Lower lobe of right lung (tissue), 2 donors: ENCODE measurements around the gene SANBR. TPM values are rescaled to one million over a fixed set of nuclear protein-coding genes. Genes with fewer than 3 reads are reported as not detected.
A peak's percentile ranks its signal among the peaks of the same experiment; 100 is the strongest.

ENCODE experiments used
- ATAC-seq, 2 donors: fragments of 200-7000 bp; cut with Tn5 transposase; one replicate each; pipeline ENCODE4 v1.9.1; 2020 to 2022; ENCODE audit warnings: mild to moderate bottlenecking in 2 of 2, moderate library complexity in 2 of 2
- DNase-seq: peaks from one replicate; pipeline ENCODE4 v3.0.0-alpha.2; 2020
- H3K27ac ChIP-seq: fragments of 200-600 bp; one replicate; pipeline ENCODE4 v1.8.0; 2022
- H3K27me3 ChIP-seq: fragments of 200-600 bp; one replicate; pipeline ENCODE4 v1.8.0; 2022; ENCODE audit warnings: low read depth
- H3K36me3 ChIP-seq: fragments of 200-600 bp; one replicate; pipeline ENCODE4 v1.8.0; 2022; ENCODE audit warnings: mild to moderate bottlenecking
- H3K4me1 ChIP-seq: fragments of 200-600 bp; one replicate; pipeline ENCODE4 v1.8.0; 2022
- H3K4me3 ChIP-seq: fragments of 200-600 bp; one replicate; pipeline ENCODE4 v1.8.0; 2022; ENCODE audit warnings: mild to moderate bottlenecking
- H3K9me3 ChIP-seq: fragments of 200-600 bp; one replicate; pipeline ENCODE4 v1.8.0; 2022
- CTCF ChIP-seq: fragments of 200-600 bp; IDR thresholded peaks from one replicate; pipeline ENCODE4 v1.8.0; 2022; ENCODE audit warnings: antibody characterized with exemption, mild to moderate bottlenecking
- intact Hi-C: fragments of 100-400 bp; cut with DNase I; formaldehyde crosslinking; loops from one replicate; pipeline ENCODE4 v1.11.0; 2022
- total RNA-seq: library from RNA; stranded (reverse); fragmentation: NEBNext Ultra II Directional; extraction: Animal tissue kit (Norgen Biotek cat#: 25700); gene quantifications from one replicate; pipeline ENCODE4 v1.2.1, GENCODE V29; 2021
- donor health status: DM: no; HTN: yes; CAD: no; lungs with severe emphysema.

The SANBR gene
- total RNA-seq, 1 donor from 2014 or later = 13.8 TPM

- peaks cover 8% of the 10 kb centered on the region for H3K36me3 ChIP-seq
- H3K27ac ChIP-seq = no peak overlapping the region
- no peak for ATAC-seq
- TF ChIP-seq CTCF = no peak
- intact Hi-C loops = no loop called here
- H3K4me3 ChIP-seq = no peak overlapping the region
- peaks cover 24% of the 10 kb centered on the region for H3K4me1 ChIP-seq
- DNase-seq = no peak
- no peaks in the 10 kb centered on the region for H3K27me3 ChIP-seq
- H3K9me3 ChIP-seq = no peaks in the 10 kb centered on the region
These were observed 22.9 kb upstream of the SANBR start for GRCh38 chr2:61042807-61043206.

GRCh38 chr2:61044636-61045035 lies 21.0 kb upstream of the SANBR start:
- intact Hi-C loops = no loop called here
- peak in 1 of 2 donors; percentile 19 for ATAC-seq
- H3K9me3 ChIP-seq = no peaks in the 10 kb centered on the region

GRCh38 chr2:61045226-61045625 lies 20.4 kb upstream of the SANBR start:
- Histone ChIP-seq H3K36me3 (peaks cover 32% of the 10 kb centered on the region), H3K4me1 (peaks cover 24% of the 10 kb centered on the region), H3K9me3 (no peaks in the 10 kb centered on the region), H3K27me3 (no peaks in the 10 kb centered on the region), H3K27ac (peak overlapping the region; percentile 24), H3K4me3 (no peak overlapping the region)
- ATAC-seq (no peak), DNase-seq (no peak)
- intact Hi-C loops = no loop called here
- no peak for TF ChIP-seq CTCF

More at GRCh38 chr2:61044636-61045035, 21.0 kb upstream of the SANBR start:
- Histone ChIP-seq H3K27ac (no peak overlapping the region), H3K4me3 (no peak overlapping the region), H3K27me3 (no peaks in the 10 kb centered on the region), H3K4me1 (peaks cover 24% of the 10 kb centered on the region), H3K36me3 (peaks cover 26% of the 10 kb centered on the region)
- TF ChIP-seq CTCF = no peak
- no peak for DNase-seq

GRCh38 chr2:61045999-61046398 lies 19.7 kb upstream of the SANBR start:
- DNase-seq (no peak), ATAC-seq (peak in 1 of 2 donors; percentile 69)
- no peak overlapping the region for H3K27ac ChIP-seq
- no peaks in the 10 kb centered on the region for H3K9me3 ChIP-seq
- peaks cover 40% of the 10 kb centered on the region for H3K36me3 ChIP-seq
- no peak for TF ChIP-seq CTCF
- H3K27me3 ChIP-seq = no peaks in the 10 kb centered on the region
- H3K4me3 ChIP-seq = no peak overlapping the region
- peaks cover 24% of the 10 kb centered on the region for H3K4me1 ChIP-seq
- intact Hi-C loops = no loop called here

GRCh38 chr2:61055557-61055956 lies 10.1 kb upstream of the SANBR start:
- Histone ChIP-seq H3K9me3 (no peaks in the 10 kb centered on the region), H3K36me3 (peaks cover 42% of the 10 kb centered on the region), H3K4me3 (no peak overlapping the region), H3K4me1 (no peaks in the 10 kb centered on the region), H3K27me3 (no peaks in the 10 kb centered on the region), H3K27ac (no peak overlapping the region)
- TF ChIP-seq CTCF = no peak
- no peak for DNase-seq
- ATAC-seq = no peak
- intact Hi-C loops = no loop called here

- Histone ChIP-seq H3K4me3 (no peak overlapping the region), H3K9me3 (no peaks in the 10 kb centered on the region), H3K4me1 (no peaks in the 10 kb centered on the region), H3K27me3 (no peaks in the 10 kb centered on the region), H3K36me3 (peaks cover 27% of the 10 kb centered on the region), H3K27ac (no peak overlapping the region)
- intact Hi-C loops = no loop called here
- ATAC-seq = no peak
- no peak for DNase-seq
- TF ChIP-seq CTCF = no peak
These were observed 8.1 kb upstream of the SANBR start for GRCh38 chr2:61057562-61057961.
